GM13977 (cell line): ENCODE results near the gene PIK3CG.
"Not testable (repeated sequence)": the region's sequence is repeated elsewhere in the genome, so short reads cannot be mapped to it uniquely, and the experiment has no call there.

Experiments used
- DNase-seq: peaks from one replicate; pipeline ENCODE4 v3.0.0; 2012; ENCODE audit warnings: low spot score
- in situ Hi-C: fragments of 300-500 bp; cut with MboI; formaldehyde crosslinking; loops from one replicate; pipeline ENCODE4 v1.12.0; 2022; ENCODE audit warnings: low sequenced_read_pairs, low pct_unique_long_range_greater_than_20kb, mixed read lengths, inconsistent platforms; ENCODE audit not compliant: unreplicated experiment
- TF ChIP-seq, protein P1 (sequence below): IDR thresholded peaks from 2 replicates; pipeline ENCODE4 v1.5.1; 2012; ENCODE audit warnings: mild to moderate bottlenecking, control low read depth; ENCODE audit not compliant: insufficient read depth; ENCODE audit errors: extremely low read depth, missing control alignments

PIK3CG gene

DNA sequence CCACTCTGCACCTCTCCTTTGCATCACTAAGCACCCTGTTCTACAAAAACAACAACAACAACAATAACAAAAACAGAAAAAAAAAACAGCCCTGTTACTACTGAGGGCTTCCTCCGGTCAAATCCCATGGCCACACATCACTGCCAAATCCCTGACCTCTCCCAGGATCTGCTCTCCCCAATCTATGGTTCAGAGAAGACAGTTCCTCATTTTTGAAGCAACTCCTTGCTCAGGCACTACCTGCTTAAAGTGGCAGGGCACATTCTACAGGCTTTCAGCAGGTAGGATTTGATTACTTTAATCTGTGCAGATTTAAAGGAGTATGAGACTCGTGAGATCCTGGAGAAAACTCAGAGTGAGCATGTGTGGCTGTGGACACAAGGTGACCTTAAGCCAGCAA lies 46.9 kb downstream of the PIK3CG start:
- no peak for DNase-seq
- in situ Hi-C loops: no loop called here
- TF ChIP-seq, protein P1, sequence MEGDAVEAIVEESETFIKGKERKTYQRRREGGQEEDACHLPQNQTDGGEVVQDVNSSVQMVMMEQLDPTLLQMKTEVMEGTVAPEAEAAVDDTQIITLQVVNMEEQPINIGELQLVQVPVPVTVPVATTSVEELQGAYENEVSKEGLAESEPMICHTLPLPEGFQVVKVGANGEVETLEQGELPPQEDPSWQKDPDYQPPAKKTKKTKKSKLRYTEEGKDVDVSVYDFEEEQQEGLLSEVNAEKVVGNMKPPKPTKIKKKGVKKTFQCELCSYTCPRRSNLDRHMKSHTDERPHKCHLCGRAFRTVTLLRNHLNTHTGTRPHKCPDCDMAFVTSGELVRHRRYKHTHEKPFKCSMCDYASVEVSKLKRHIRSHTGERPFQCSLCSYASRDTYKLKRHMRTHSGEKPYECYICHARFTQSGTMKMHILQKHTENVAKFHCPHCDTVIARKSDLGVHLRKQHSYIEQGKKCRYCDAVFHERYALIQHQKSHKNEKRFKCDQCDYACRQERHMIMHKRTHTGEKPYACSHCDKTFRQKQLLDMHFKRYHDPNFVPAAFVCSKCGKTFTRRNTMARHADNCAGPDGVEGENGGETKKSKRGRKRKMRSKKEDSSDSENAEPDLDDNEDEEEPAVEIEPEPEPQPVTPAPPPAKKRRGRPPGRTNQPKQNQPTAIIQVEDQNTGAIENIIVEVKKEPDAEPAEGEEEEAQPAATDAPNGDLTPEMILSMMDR: no peak

DNA sequence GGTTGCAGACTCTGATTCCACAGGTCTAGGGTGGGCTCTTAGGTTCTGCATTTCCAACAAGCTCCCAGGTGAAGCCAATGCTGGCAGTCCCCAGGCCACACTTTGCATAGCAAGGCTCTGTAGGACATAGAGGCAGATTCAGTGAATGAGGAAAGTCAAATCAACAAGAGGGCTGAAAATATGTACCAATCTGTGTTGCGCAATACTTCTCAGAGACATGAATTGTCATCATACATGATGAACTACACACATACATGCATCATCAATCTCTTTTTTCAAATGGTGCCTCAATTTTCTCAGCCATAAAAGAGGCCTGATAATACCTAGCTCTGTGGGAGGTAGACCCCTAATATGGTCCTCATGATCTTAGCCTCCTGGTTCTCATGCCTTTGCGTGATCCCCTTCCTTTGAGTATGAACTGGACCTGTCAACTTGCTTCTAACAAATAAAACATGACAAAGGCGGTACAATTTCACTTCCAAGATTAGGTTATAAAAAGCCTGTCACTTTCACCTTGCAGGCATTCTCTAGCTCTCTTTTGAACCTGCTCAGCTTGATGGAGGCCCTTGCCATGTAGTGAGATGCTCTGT lies 49.0 kb downstream of the PIK3CG start:
- in situ Hi-C loops: no loop called here
- DNase-seq: no peak
- TF ChIP-seq, protein P1: no peak

DNA sequence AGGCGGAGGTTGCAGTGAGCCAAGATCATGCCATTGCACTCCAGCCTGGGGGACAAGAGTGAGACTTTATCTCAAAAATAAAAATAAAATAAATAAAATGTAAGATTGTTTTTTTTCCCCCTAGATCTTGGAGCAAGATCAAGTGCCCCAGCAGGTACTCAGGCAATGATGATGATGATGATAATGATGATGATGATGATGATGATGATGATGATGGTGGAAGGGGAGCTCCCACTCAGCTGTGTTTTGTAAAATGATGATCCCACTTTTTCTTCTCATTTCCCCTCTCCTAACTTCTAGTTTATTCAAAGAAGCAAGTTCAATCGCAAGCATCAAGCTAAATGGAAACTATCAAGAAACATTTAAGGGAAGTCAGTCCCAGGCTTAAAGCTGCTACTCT lies 50.3 kb downstream of the PIK3CG start:
- TF ChIP-seq, protein P1: no peak
- DNase-seq: no peak
- in situ Hi-C loops: no loop called here

DNA sequence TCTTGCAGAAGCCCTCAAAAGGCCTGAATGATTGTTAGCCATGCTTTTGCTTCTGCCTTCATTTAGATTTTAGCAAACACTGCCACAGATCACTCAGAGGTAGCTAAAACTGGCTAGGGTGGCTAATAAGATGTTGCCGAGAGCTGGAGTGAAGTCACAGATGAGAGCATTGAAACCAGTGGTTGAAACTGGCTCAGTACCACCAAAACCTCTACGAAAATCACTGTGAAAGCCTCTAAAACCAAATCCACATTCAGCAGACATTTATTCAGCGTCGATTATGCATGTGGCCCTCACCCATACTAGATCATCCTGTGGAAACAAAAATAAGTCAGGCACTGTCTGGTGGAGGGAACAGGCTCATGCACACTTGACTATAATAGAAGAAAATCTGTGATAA lies 50.8 kb downstream of the PIK3CG start:
- TF ChIP-seq, protein P1: no peak
- in situ Hi-C loops: no loop called here
- DNase-seq: peak; percentile 62

DNA sequence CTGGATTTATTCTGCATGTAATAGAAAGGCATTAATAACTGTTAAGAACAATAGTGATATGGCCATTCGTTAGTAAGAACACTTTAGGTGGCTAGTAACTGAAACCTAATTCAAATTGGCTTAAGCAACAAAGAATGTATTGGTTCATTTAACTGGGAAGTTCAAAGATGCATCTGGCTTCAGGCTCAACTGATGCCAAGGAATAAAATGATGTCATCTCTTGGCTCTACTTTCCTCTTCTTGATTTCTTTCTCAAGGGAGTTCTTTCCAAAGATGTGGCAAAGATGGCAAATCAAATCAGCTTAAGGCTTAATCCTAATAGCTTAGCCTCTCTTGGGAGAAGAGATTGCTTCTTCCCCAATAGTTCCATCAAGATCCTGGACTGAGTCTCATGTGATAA lies 51.6 kb downstream of the PIK3CG start:
- in situ Hi-C loops: no loop called here
- TF ChIP-seq, protein P1: no peak
- DNase-seq: no peak

DNA sequence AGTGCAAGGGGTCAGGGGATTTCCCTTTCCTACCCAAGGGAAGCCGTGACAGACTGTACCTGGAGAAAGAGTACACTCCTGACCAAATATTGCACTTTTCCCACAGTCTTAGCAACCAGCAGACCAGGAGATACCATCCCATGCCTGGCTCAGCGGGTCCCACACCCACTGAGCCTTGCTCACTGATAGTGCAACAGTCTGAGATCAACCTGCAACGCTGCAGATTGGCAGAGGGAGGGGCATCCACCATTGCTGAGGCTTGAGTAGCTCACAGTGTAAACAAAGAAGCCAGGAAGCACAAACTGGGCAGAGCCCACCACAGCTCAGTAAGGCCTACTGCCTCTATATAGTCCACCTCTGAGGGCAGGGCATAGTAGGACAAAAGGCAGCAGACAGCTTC lies 53.9 kb downstream of the PIK3CG start:
- TF ChIP-seq, protein P1: no peak
- no peak for DNase-seq
- in situ Hi-C loops: no loop called here

DNA sequence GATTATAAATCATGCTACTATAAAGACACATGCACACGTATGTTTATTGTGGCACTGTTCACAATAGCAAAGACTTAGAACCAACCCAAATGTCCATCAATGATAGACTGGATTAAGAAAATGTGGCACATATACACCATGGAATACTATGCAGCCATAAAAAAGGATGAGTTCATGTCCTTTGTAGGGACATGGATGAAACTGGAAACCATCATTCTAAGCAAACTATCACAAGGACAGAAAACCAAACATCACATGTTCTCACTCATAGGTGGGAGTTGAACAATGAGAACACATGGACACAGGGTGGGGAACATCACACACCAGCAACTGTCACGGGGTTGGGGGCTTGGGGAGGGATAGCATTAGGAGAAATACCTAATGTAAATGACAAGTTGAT lies 59.4 kb downstream of the PIK3CG start:
- in situ Hi-C loops: not testable (repeated sequence)

More for the DNA sequence above, 59.4 kb downstream of the PIK3CG start:
- DNase-seq: not testable (repeated sequence)
